Measurements from ENCODE around the gene PSTK. TPM values are rescaled to one million over a fixed set of nuclear protein-coding genes. Genes with fewer than 3 reads are reported as not detected.

PSTK gene, protein sequence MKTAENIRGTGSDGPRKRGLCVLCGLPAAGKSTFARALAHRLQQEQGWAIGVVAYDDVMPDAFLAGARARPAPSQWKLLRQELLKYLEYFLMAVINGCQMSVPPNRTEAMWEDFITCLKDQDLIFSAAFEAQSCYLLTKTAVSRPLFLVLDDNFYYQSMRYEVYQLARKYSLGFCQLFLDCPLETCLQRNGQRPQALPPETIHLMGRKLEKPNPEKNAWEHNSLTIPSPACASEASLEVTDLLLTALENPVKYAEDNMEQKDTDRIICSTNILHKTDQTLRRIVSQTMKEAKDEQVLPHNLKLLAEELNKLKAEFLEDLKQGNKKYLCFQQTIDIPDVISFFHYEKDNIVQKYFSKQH
- 1 to 10 TPM; 1.4 to 6.1 (median 2.9) TPM for polyA plus RNA-seq
- long read RNA-seq, donor 1, transcript PSTK-203 (6 exons, 1,098 nt): major isoform, 9 of 9 reads
- long read RNA-seq, donor 1, partial matches to known transcripts: 0 of 9 reads
- long read RNA-seq, donor 1, other reads (novel, unspliced or antisense): 0 of 9 reads
- long read RNA-seq, donor 2, partial matches to known transcripts: 0 of 1 reads
- long read RNA-seq, donor 2, other reads (novel, unspliced or antisense): 0 of 1 reads
- long read RNA-seq, donor 3, partial matches to known transcripts: 0 of 1 reads
- long read RNA-seq, donor 3, other reads (novel, unspliced or antisense): 0 of 1 reads
- long read RNA-seq, donor 4: 0 reads
- long read RNA-seq, donor 5: 0 reads
- long read RNA-seq, donor 6, partial matches to known transcripts: 0 of 1 reads
- long read RNA-seq, donor 6, other reads (novel, unspliced or antisense): 0 of 1 reads
- long read RNA-seq, donor 7: 0 reads
- long read RNA-seq, donor 8, partial matches to known transcripts: 0 of 1 reads
- long read RNA-seq, donor 8, other reads (novel, unspliced or antisense): 0 of 1 reads
- long read RNA-seq, donor 9: 0 reads
- long read RNA-seq, donor 10, partial matches to known transcripts: 0 of 1 reads
- long read RNA-seq, donor 10, other reads (novel, unspliced or antisense): 0 of 1 reads

GRCh38 chr10:122980209-122981065 is at the start of gene PSTK:
Gene PSTK (plus strand): TSS chr10:122980401. CDS start chr10:122980480, 79 bp downstream.
- Histone ChIP-seq H3K4me1 (ENCODE audit: control insufficient read depth in 3 of 3, insufficient read depth in 2 of 3, low read depth in 1 of 3, low read length in 2 of 3) (peaks cover 0 to 10% (median 0%) of the 10 kb centered on the region in 3 donors), H3K27me3 (ENCODE audit: control insufficient read depth in 3 of 3, insufficient read depth in 3 of 3, low read length in 3 of 3) (no peaks in the 10 kb centered on the region), H3K27ac (ENCODE audit: low read depth in 1 of 3, low read length in 2 of 3) (peak within 1 kb of the TSS; percentile 94 to 99 (median 94)), H3K4me3 (ENCODE audit: low read depth in 1 of 3, low read length in 3 of 3) (peak within 1 kb of the TSS; percentile 65 to 70 (median 69)), H3K9me3 (ENCODE audit: control insufficient read depth in 2 of 2, insufficient read depth in 1 of 2, low read depth in 1 of 2, low read length in 1 of 2) (no peaks in the 10 kb centered on the region), H3K36me3 (ENCODE audit: control insufficient read depth in 3 of 3, insufficient read depth in 2 of 3, low read depth in 1 of 3, low read length in 3 of 3) (peaks cover 0 to 5% (median 2%) of the 10 kb centered on the region in 3 donors)
- peak; percentile 90 to 98 for DNase-seq
- WGBS, 3 donors: 1% methylated on average over 67 to 73 of the region's 73 CpGs
- no peak for FAIRE-seq

GRCh38 chr10:122931088-122931906 is 48.9 kb upstream of the PSTK start:
- DNase-seq (no peak), FAIRE-seq (no peak)
- Histone ChIP-seq H3K27ac (ENCODE audit: low read depth in 1 of 3, low read length in 2 of 3) (no peak overlapping the region), H3K4me3 (ENCODE audit: low read depth in 1 of 3, low read length in 3 of 3) (no peak overlapping the region), H3K9me3 (ENCODE audit: control insufficient read depth in 2 of 2, insufficient read depth in 1 of 2, low read depth in 1 of 2, low read length in 1 of 2) (peaks cover 0 to 2% of the 10 kb centered on the region in 2 donors), H3K4me1 (ENCODE audit: control insufficient read depth in 3 of 3, insufficient read depth in 2 of 3, low read depth in 1 of 3, low read length in 2 of 3) (no peaks in the 10 kb centered on the region), H3K27me3 (ENCODE audit: control insufficient read depth in 3 of 3, insufficient read depth in 3 of 3, low read length in 3 of 3) (no peaks in the 10 kb centered on the region), H3K36me3 (ENCODE audit: control insufficient read depth in 3 of 3, insufficient read depth in 2 of 3, low read depth in 1 of 3, low read length in 3 of 3) (peaks cover 0 to 2% (median 0%) of the 10 kb centered on the region in 3 donors)
- WGBS, 3 donors: 76 to 82% (median 78%) methylated on average over 6 of the region's 6 CpGs

GRCh38 chr10:122939133-122939855 is 40.9 kb upstream of the PSTK start:
- FAIRE-seq: no peak
- no peak overlapping the region for H3K27ac ChIP-seq (ENCODE audit: low read depth in 1 of 3, low read length in 2 of 3)
- 97 to 98% (median 98%) methylated on average over 1 of the region's 1 CpG for WGBS, 3 donors

GRCh38 chr10:122939856-122940543 is 40.2 kb upstream of the PSTK start:
- peaks cover 0 to 6% (median 2%) of the 10 kb centered on the region in 3 donors for H3K36me3 ChIP-seq (ENCODE audit: control insufficient read depth in 3 of 3, insufficient read depth in 2 of 3, low read depth in 1 of 3, low read length in 3 of 3)
- no peaks in the 10 kb centered on the region for H3K27me3 ChIP-seq (ENCODE audit: control insufficient read depth in 3 of 3, insufficient read depth in 3 of 3, low read length in 3 of 3)
- H3K4me1 ChIP-seq (ENCODE audit: control insufficient read depth in 3 of 3, insufficient read depth in 2 of 3, low read depth in 1 of 3, low read length in 2 of 3): no peaks in the 10 kb centered on the region
- FAIRE-seq (no peak), DNase-seq (no peak)
- WGBS, 3 donors: 78 to 93% (median 88%) methylated on average over 1 of the region's 1 CpG
- H3K4me3 ChIP-seq (ENCODE audit: low read depth in 1 of 3, low read length in 3 of 3): no peak overlapping the region
- no peak overlapping the region for H3K27ac ChIP-seq (ENCODE audit: low read depth in 1 of 3, low read length in 2 of 3)
- no peaks in the 10 kb centered on the region for H3K9me3 ChIP-seq (ENCODE audit: control insufficient read depth in 2 of 2, insufficient read depth in 1 of 2, low read depth in 1 of 2, low read length in 1 of 2)

More at GRCh38 chr10:122939133-122939855, 40.9 kb upstream of the PSTK start:
- no peak for DNase-seq
- peaks cover 0 to 6% (median 2%) of the 10 kb centered on the region in 3 donors for H3K36me3 ChIP-seq (ENCODE audit: control insufficient read depth in 3 of 3, insufficient read depth in 2 of 3, low read depth in 1 of 3, low read length in 3 of 3)
- H3K4me1 ChIP-seq (ENCODE audit: control insufficient read depth in 3 of 3, insufficient read depth in 2 of 3, low read depth in 1 of 3, low read length in 2 of 3): no peaks in the 10 kb centered on the region
- H3K4me3 ChIP-seq (ENCODE audit: low read depth in 1 of 3, low read length in 3 of 3): no peak overlapping the region
- no peaks in the 10 kb centered on the region for H3K27me3 ChIP-seq (ENCODE audit: control insufficient read depth in 3 of 3, insufficient read depth in 3 of 3, low read length in 3 of 3)
- H3K9me3 ChIP-seq (ENCODE audit: control insufficient read depth in 2 of 2, insufficient read depth in 1 of 2, low read depth in 1 of 2, low read length in 1 of 2): no peaks in the 10 kb centered on the region

DNA sequence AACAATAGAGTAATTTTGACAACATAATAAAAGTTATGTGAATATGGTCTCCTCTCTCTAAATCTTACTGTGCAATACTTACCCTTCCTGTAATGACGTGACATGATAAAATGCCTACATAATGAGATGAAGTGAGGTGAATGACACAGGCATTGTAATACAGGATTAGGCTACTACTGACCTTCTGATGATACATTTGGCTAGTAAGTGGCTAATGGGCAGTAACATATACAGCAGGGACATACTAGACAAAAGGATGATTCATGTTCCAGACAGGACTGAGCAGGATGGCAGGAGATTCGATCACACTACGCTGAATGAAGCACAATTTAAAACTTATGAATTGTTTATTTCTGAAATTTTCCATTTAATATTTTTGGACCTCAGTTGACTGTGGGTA is 30.9 kb upstream of the PSTK start:
- FAIRE-seq (no peak), DNase-seq (no peak)
- Histone ChIP-seq H3K36me3 (ENCODE audit: control insufficient read depth in 3 of 3, insufficient read depth in 2 of 3, low read depth in 1 of 3, low read length in 3 of 3) (peaks cover 0 to 3% (median 2%) of the 10 kb centered on the region in 3 donors), H3K9me3 (ENCODE audit: control insufficient read depth in 2 of 2, insufficient read depth in 1 of 2, low read depth in 1 of 2, low read length in 1 of 2) (peaks cover 0 to under 1% of the 10 kb centered on the region in 2 donors), H3K4me3 (ENCODE audit: low read depth in 1 of 3, low read length in 3 of 3) (no peak overlapping the region), H3K27ac (ENCODE audit: low read depth in 1 of 3, low read length in 2 of 3) (no peak overlapping the region), H3K4me1 (ENCODE audit: control insufficient read depth in 3 of 3, insufficient read depth in 2 of 3, low read depth in 1 of 3, low read length in 2 of 3) (peaks cover 0 to 3% (median under 1%) of the 10 kb centered on the region in 3 donors), H3K27me3 (ENCODE audit: control insufficient read depth in 3 of 3, insufficient read depth in 3 of 3, low read length in 3 of 3) (no peaks in the 10 kb centered on the region)
- 95 to 98% (median 96%) methylated on average over 3 of the region's 3 CpGs for WGBS, 3 donors

DNA sequence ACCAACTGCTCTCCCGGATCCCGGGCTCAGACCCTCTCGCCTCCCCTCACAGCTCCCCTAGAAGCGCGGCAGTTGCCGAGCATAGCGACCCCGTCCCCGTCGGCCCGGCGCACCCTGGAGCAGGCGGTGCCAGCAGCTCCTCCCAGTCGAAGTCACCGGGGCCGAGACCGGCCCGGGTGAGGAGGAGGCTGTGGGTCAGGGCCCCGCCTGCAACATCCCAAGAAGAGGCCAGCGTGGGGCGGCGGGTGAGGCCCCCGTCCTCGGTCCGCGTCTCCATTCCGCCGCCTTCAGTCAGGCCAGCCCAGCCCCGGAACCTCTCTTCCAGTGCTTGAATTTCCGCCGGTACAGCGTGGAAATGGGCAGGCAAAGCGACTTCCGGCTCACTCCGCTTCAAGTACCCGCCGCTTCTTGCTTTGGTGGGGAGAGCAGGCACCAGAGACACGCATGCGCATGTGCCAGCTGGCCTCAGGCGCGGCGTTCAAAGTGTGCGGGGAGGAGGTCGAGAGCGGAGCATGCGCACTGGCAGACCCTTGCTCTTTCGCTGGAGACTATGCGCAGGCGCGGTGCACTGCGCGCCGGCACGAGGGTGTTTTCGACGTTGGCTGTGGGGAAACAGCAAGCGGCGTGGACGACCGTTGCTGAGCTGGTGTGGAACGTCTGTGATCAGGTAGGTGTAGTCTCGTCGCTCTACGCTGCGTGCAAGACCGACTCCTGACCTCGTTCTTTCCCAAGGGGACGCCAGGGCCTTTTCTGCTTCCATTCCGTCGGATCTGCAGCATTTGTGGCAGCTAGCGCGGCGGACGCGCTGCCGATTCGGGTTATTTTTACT is 26.1 kb upstream of the PSTK start, which contains the start of gene C10orf88:
TSS of gene C10orf88 (minus strand) at position 326 of the 829 bp plus-strand sequence. CDS start at position 277, 49 bp downstream.
- peaks cover 0 to 6% (median 0%) of the 10 kb centered on the region in 3 donors for H3K27me3 ChIP-seq (ENCODE audit: control insufficient read depth in 3 of 3, insufficient read depth in 3 of 3, low read length in 3 of 3)
- H3K4me3 ChIP-seq (ENCODE audit: low read depth in 1 of 3, low read length in 3 of 3): peak within 1 kb of the TSS; percentile 63 to 93 (median 66)
- peak within 1 kb of the TSS; percentile 36 to 78 (median 53) for H3K27ac ChIP-seq (ENCODE audit: low read depth in 1 of 3, low read length in 2 of 3)
- H3K9me3 ChIP-seq (ENCODE audit: control insufficient read depth in 2 of 2, insufficient read depth in 1 of 2, low read depth in 1 of 2, low read length in 1 of 2): peaks cover 0 to 8% of the 10 kb centered on the region in 2 donors
- no peaks in the 10 kb centered on the region for H3K36me3 ChIP-seq (ENCODE audit: control insufficient read depth in 3 of 3, insufficient read depth in 2 of 3, low read depth in 1 of 3, low read length in 3 of 3)
- 5 to 10% (median 10%) methylated on average over 71 to 77 of the region's 77 CpGs for WGBS, 3 donors
- DNase-seq: peak; percentile 99
- no peak for FAIRE-seq
- H3K4me1 ChIP-seq (ENCODE audit: control insufficient read depth in 3 of 3, insufficient read depth in 2 of 3, low read depth in 1 of 3, low read length in 2 of 3): peaks cover 0 to 8% (median 3%) of the 10 kb centered on the region in 3 donors

Measured in small intestine (tissue), 16 donors.